GM12873 (cell line): Measurements from ENCODE around the gene CNIH1.

Experiments used
- CTCF ChIP-seq: IDR thresholded peaks from 2 replicates; pipeline ENCODE4 v1.5.1; 2012; ENCODE audit warnings: low read depth, mild to moderate bottlenecking, moderate library complexity, low read length, control low read depth; ENCODE audit not compliant: insufficient read depth; ENCODE audit errors: missing control alignments

The CNIH1 gene

GRCh38 chr14:54381821-54382220 lies 59.4 kb downstream of the CNIH1 start:
- no peak for TF ChIP-seq CTCF

GRCh38 chr14:54377501-54377900 lies 63.7 kb downstream of the CNIH1 start:
- no peak for TF ChIP-seq CTCF

- TF ChIP-seq CTCF = no peak
Measured at GRCh38 chr14:54374117-54374884, 66.9 kb downstream of the CNIH1 start.
